ENCODE data around the gene YRDC. TPM values are rescaled to one million over a fixed set of nuclear protein-coding genes. Genes with fewer than 3 reads are reported as not detected.

Gene YRDC
- total and polyA plus RNA-seq, 2 of the 13 experiments (the other 11 are each of a cell fraction or from before 2014, with no cell fraction given): 27.5 to 29.2 TPM

DNA sequence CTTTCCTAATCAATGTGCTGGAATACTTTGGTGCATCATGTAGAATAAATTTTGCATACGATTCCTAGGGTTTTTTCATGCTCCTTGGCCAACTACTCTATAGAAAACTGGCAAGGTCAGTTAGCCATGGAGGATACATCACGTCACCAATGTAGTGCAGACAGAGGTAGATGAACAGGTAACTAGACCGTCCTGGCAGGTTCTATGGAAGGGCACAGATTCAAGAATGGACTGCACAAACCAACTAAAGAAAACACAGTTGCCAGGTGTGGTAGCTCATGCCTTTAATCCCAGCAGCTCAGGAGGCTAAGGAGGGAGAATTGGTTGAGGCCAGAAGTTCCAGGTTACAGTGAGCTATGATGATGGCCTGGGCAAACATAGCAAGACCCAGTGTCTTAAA lies 41.5 kb upstream of the YRDC start (continued):
- TF ChIP-seq TEF (CRISPR knock-in tag; IDR thresholded peaks at IDR 0.05): no peak

GRCh38 chr1:37846647-37847339 lies 38.8 kb upstream of the YRDC start:
- peaks cover 5 to 12% of the 10 kb centered on the region in 2 experiments; a peak in 4 of 5 replicates for H3K36me3 ChIP-seq (replicated peaks in 1 of 2; ENCODE audit: control insufficient read depth in 1 of 2, insufficient read depth in 2 of 2, low read length in 2 of 2)
- no peaks in the 10 kb centered on the region for H4K20me1 ChIP-seq (ENCODE audit: insufficient read depth, low read length)
- no peak overlapping the region for H2AFZ ChIP-seq (ENCODE audit: low read length)
- no peaks in the 10 kb centered on the region for H3K9me3 ChIP-seq (ENCODE audit: low read length)
- POLR2A ChIA-PET: no interaction called here
- TF ChIP-seq KLF6 (CRISPR knock-in tag; IDR thresholded peaks at IDR 0.05) (no peak), CHD2 (IDR thresholded peaks at IDR 0.05; ENCODE audit: low read depth, low read length) (no peak), PLRG1 (conservative IDR thresholded peaks at IDR 0.05) (no peak), FOXA3 (CRISPR knock-in tag; IDR thresholded peaks at IDR 0.05) (no peak), ZNF430 (CRISPR knock-in tag; IDR thresholded peaks at IDR 0.05) (no peak), NFE2L2 (IDR thresholded peaks at IDR 0.05; ENCODE audit: low read length) (no peak), FOXK2 (IDR thresholded peaks at IDR 0.05) (no peak), NFIC (IDR thresholded peaks at IDR 0.05; ENCODE audit: low read length) (no peak), DBP (CRISPR knock-in tag; IDR thresholded peaks at IDR 0.05; ENCODE audit: not compliant biosample characterization) (no peak), BCL6 (CRISPR knock-in tag; IDR thresholded peaks at IDR 0.05) (no peak), NFATC3 (CRISPR knock-in tag; IDR thresholded peaks at IDR 0.05) (no peak), NFYB (CRISPR knock-in tag; IDR thresholded peaks at IDR 0.05) (no peak), KAT2B (IDR thresholded peaks at IDR 0.05; ENCODE audit: borderline replicate concordance, low read depth, low read length) (no peak), SMYD3 (CRISPR knock-in tag; IDR thresholded peaks at IDR 0.05) (no peak), U2AF1 (optimal IDR thresholded peaks at IDR 0.05; ENCODE audit: low read depth, low read length) (no peak)
- TF ChIP-seq, protein P1, sequence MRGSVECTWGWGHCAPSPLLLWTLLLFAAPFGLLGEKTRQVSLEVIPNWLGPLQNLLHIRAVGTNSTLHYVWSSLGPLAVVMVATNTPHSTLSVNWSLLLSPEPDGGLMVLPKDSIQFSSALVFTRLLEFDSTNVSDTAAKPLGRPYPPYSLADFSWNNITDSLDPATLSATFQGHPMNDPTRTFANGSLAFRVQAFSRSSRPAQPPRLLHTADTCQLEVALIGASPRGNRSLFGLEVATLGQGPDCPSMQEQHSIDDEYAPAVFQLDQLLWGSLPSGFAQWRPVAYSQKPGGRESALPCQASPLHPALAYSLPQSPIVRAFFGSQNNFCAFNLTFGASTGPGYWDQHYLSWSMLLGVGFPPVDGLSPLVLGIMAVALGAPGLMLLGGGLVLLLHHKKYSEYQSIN (CRISPR knock-in tag; IDR thresholded peaks at IDR 0.05; ENCODE audit: borderline replicate concordance): no peak
- 97% methylated on average over 4 of the region's 4 CpGs for WGBS (ENCODE audit: low lambda C conversion rate)
- no peak overlapping the region for H3K27ac ChIP-seq (ENCODE audit: extremely low read length, insufficient read depth, low read length)
- BruUV-seq (replicated peaks): no TSS peak
- no peak for DNase-seq (ENCODE audit: low spot score)
- intact Hi-C loops (cut with micrococcal nuclease; ENCODE audit: unreplicated experiment): no loop called here
- H3K4me2 ChIP-seq (ENCODE audit: low read depth, low read length): no peak overlapping the region
- peaks cover 10% of the 10 kb centered on the region for H3K79me2 ChIP-seq (ENCODE audit: insufficient read depth, low read length)
- no peak overlapping the region for H3K4me3 ChIP-seq (replicated peaks in 1 of 3; ENCODE audit: insufficient read depth in 1 of 3, low read depth in 2 of 3, low read length in 3 of 3)
- H3K27me3 ChIP-seq (ENCODE audit: control insufficient read depth in 1 of 2, insufficient read depth in 2 of 2, low read length in 2 of 2): no peaks in the 10 kb centered on the region; a peak in 1 of 5 replicates
- in situ Hi-C loops (cut with HindIII; ENCODE audit: extremely low pct_ligation_motif_present, low pct_unique_long_range_greater_than_20kb): no loop called here
- no peak for ATAC-seq
- FAIRE-seq: no peak
- CTCF ChIA-PET (ENCODE audit: low intra/inter-chr PET ratio, low total read pairs): no interaction called here
- no peaks in the 10 kb centered on the region for H3K4me1 ChIP-seq (ENCODE audit: insufficient read depth, low read length)
- H3K9ac ChIP-seq (ENCODE audit: insufficient read depth, low read depth, low read length): no peak overlapping the region

Data from HepG2 (cell line).